CD4-positive, alpha-beta T cell treated with Interleukin-15 for 4 hours (primary cell): Measurements from ENCODE around the gene HHEX.
"Not testable (repeated sequence)": the region's sequence is repeated elsewhere in the genome, so short reads cannot be mapped to it uniquely, and the experiment has no call there.

ENCODE experiments used
- DNase-seq: peaks from one replicate; pipeline ENCODE4 v3.0.0-alpha.2; 2020; ENCODE audit warnings: low spot score

Gene HHEX

DNA sequence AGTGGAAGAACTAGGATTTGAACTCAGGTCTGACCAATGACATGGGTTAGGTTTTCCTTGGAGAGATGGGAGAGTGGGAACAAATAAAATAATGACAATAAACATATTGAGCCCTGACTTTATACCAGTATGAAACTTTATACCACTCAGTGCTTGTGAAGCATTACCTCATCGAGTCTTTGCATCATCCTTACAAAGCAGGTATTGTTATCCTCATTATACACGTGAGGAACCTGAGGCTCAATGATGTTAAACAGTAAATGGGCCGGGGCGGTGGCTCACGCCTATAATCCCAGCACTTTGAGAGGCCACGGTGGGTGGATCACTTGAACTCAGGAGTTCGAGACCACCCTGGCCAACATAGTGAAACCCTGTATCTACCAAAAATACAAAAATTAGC is 47.7 kb downstream of the HHEX start:
- no peak for DNase-seq

DNA sequence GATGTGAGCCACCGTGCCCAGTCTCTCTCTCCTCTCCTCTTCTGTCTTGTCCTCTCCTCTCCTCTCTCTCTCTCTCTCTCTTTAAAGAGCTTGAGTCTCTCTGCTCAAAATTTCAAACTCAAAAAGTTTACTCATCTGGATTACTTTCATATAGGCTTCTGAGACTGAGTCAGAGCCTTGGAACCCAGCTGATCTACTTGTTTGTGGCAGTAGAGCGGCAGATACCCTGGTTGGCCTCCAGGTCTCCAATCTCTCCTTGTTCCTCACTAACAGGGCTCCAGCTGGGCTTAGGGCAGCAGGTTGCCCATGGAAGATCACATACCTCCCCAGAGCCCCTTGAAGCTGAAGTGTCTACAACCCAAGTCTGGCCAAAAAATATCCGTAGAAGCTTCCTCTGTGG is 51.0 kb downstream of the HHEX start:
- DNase-seq, result no peak

DNA sequence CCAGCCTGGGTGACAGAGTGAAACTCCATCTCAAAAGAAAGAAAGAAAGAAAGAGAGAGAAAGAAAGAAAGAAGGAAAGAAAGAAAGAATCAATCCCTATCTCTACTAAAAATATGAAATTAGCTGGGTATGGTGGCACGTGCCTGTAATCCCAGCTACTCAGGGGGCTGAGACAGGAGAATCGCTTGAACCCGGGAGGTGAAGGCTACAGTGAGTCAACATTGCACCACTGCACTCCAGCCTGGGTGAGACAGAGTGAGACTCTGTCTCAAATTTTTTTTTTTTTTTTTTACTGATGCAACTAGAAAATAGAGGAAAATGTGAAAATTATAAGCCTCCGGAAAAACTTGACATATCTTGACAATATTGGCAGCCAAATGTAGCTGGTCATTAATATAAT is 52.0 kb downstream of the HHEX start:
- DNase-seq, result not testable (repeated sequence)

DNA sequence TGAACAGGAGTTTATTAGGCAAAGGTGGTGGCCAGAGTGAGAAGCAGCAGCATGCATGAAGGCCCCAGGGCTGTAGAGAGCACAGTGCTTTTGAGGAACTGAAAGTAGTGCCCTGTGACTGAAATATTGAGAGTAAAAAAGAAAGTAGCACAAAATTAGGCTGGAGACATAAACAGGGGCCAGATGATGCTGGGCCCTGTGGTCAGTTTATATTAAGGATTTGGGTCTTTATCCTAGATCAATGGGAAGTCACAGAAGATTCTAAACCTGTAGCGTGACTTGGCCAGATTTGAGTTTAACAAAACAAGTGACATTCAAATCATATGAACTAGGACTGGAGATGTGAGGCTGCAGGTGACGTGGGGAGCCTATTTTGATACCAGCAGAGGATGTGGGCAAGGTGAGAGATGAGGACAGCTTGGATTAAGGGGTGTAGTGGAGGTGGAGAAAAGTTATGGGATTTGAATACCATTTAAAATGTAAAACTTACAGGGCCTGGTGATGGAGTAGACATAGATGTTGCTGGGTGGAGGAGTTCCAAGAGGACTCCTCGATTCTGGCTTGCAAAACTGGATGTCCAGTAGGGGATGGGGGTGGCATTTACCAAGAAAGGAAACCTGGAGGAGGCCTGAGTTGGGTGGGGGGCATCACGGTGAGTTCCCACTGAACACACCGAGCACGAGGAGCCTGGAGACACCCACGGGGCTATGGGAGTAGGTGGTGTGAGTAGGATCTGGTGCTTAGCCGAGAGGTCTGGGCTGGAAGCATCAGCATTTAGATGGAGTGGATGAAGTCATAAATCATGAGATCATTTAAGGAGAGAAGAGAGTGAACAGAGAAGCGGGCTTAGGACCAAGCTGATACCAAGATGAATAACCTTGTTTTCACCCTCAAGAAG is 52.8 kb downstream of the HHEX start:
- DNase-seq, result no peak
